ENCODE data around the gene FGA. TPM values are rescaled to one million over a fixed set of nuclear protein-coding genes. Genes with fewer than 3 reads are reported as not detected.

FGA gene
- under 1 TPM in 3 of 8 experiments, not detected in 5; 0.08 to 0.52 (median 0.09) TPM for total RNA-seq

DNA sequence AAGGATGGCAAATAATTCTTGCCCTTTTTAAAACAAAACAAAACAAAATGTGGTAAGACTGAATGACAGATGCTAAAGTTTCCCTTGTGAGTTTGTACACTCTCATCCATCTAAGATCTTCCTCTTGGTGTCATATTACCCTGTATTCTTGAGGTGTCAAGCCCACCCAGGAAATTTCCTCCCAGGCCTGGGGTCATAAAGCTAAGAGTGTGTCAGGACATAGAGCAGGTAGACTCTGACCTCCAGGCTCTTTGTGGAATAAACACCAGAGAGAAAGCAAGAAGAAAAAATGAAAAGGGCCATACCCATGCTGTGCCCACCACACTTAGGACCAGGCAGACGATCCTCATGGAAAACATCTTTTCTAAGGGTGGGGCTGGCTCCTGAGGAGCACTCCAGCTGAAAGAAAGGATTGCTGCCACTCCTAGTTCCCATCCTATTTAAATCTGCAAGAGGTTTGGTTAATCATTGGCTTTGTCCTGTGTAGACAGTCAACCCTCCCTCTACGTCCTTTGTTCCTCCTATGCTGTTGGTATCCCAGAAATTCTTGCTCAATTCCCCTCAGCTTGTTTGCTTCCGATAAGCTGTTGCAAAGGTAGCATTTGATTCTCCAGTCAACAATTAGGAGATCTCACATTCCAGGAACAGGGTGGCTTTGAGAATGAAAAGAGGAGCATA lies at the start of gene FGA:
TSS of gene FGA (minus strand) at position 414 of the 678 bp plus-strand sequence. CDS start at position 359, 55 bp downstream.
- H3K4me3 ChIP-seq, result no peak within 1 kb of the TSS
- no peak for ATAC-seq (replicated peaks in 6 of 8)
- WGBS, 10 experiments, result 4 to 75% (median 26%) methylated on average over 1 to 3 of the region's 3 CpGs; no CpG with 5 or more reads in 3 of the 10 experiments
- in situ Hi-C loops (cut with MboI; ENCODE audit: low pct_unique_long_range_greater_than_20kb in 2 of 9, low sequenced_read_pairs in 9 of 9, unreplicated experiment in 9 of 9), result no loop called here
- H3K4me1 ChIP-seq (replicated peaks in 1 of 2), result peaks cover 0 to 7% of the 10 kb centered on the region in 2 donors
- H3K27ac ChIP-seq, result no peak within 1 kb of the TSS

GRCh38 chr4:154634058-154634457 lies 43.5 kb upstream of the FGA start:
- 4 to 100% (median 49%) methylated on average over 2 to 3 of the region's 3 CpGs; no CpG with 5 or more reads in 2 of the 10 experiments for WGBS, 10 experiments
- Histone ChIP-seq H3K4me1 (replicated peaks in 1 of 2) (peaks cover 6 to 21% of the 10 kb centered on the region in 2 donors), H3K4me3 (no peak overlapping the region), H3K27ac (no peak overlapping the region)
- in situ Hi-C loops (cut with MboI; ENCODE audit: low pct_unique_long_range_greater_than_20kb in 2 of 9, low sequenced_read_pairs in 9 of 9, unreplicated experiment in 9 of 9), result loop anchor here in 3 of 9 experiments (25.0 kb wide), 1 partner anchor 153 kb away; the partner anchor contains the start of gene RBM46 (in 3 of the 3)
- ATAC-seq (replicated peaks in 6 of 8), result no peak

- WGBS, 10 experiments, result 10 to 100% (median 38%) methylated on average over 1 to 2 of the region's 2 CpGs; no CpG with 5 or more reads in 3 of the 10 experiments
- peak in 4 of 8 experiments; percentile 24 to 68 (median 57) for ATAC-seq (replicated peaks in 6 of 8)
- Histone ChIP-seq H3K4me1 (replicated peaks in 1 of 2) (peaks cover 10 to 21% of the 10 kb centered on the region in 2 donors), H3K4me3 (no peak overlapping the region), H3K27ac (no peak overlapping the region)
- in situ Hi-C loops (cut with MboI; ENCODE audit: low pct_unique_long_range_greater_than_20kb in 2 of 9, low sequenced_read_pairs in 9 of 9, unreplicated experiment in 9 of 9), result loop anchor here in 3 of 9 experiments (25.0 kb wide), 1 partner anchor 155 kb away; the partner anchor contains the start of gene RBM46 (in 3 of the 3)
Observed at GRCh38 chr4:154631828-154632227, 41.3 kb upstream of the FGA start.

DNA sequence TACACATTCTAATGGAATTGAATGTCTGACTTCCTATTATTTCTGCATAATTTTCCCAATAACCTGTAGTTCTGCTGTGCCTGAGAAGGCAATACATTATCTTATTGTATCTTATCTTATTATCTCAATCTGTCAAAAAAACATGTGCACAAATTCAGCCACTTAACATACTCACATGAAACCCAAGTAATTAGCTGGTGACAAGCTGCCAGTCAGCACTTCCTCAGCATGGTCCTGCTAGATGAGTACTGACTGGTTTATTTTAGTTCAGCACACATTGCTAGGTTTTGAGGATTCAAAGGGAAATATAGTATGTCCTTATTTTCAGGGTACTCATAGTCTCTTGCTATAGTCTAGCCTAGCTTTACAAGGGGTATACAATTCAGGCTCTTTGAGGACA lies 39.8 kb upstream of the FGA start:
- H3K4me3 ChIP-seq, result no peak overlapping the region
- no peak for ATAC-seq (replicated peaks in 6 of 8)
- peaks cover 10 to 21% of the 10 kb centered on the region in 2 donors for H3K4me1 ChIP-seq (replicated peaks in 1 of 2)
- in situ Hi-C loops (cut with MboI; ENCODE audit: low pct_unique_long_range_greater_than_20kb in 2 of 9, low sequenced_read_pairs in 9 of 9, unreplicated experiment in 9 of 9), result loop anchor here in 3 of 9 experiments (25.0 kb wide), 1 partner anchor 157 kb away; the partner anchor contains the start of gene RBM46 (in 3 of the 3)
- H3K27ac ChIP-seq, result no peak overlapping the region

- 0 to 100% (median 40%) methylated on average over 1 to 7 of the region's 48 CpGs; no CpG with 5 or more reads in 5 of the 10 experiments for WGBS, 10 experiments
- H3K4me3 ChIP-seq, result peak overlapping the region in 4 of 5 donors; percentile 12 to 23 (median 19)
- in situ Hi-C loops (cut with MboI; ENCODE audit: low pct_unique_long_range_greater_than_20kb in 2 of 9, low sequenced_read_pairs in 9 of 9, unreplicated experiment in 9 of 9), result loop anchor here in 3 of 9 experiments (10.0 to 25.0 kb wide), 2 partner anchors 72 to 160 kb away; partner anchors contain the start of genes RBM46 (in 3 of the 3) and PLRG1 (in 1 of the 3)
- H3K4me1 ChIP-seq (replicated peaks in 1 of 2), result peaks cover 3 to 14% of the 10 kb centered on the region in 2 donors
- H3K27ac ChIP-seq, result no peak overlapping the region
- ATAC-seq (replicated peaks in 6 of 8), result peak; percentile 91 to 99 (median 99)
Observed at GRCh38 chr4:154626793-154627484, 36.4 kb upstream of the FGA start.

GRCh38 chr4:154625971-154626370 lies 35.4 kb upstream of the FGA start:
- in situ Hi-C loops (cut with MboI; ENCODE audit: low pct_unique_long_range_greater_than_20kb in 2 of 9, low sequenced_read_pairs in 9 of 9, unreplicated experiment in 9 of 9), result loop anchor here in 3 of 9 experiments (10.0 to 25.0 kb wide), 2 partner anchors 71 to 161 kb away; partner anchors contain the start of genes RBM46 (in 3 of the 3) and PLRG1 (in 1 of the 3)
- no peak for ATAC-seq (replicated peaks in 6 of 8)
- Histone ChIP-seq H3K4me3 (no peak overlapping the region), H3K4me1 (replicated peaks in 1 of 2) (peaks cover 3 to 5% of the 10 kb centered on the region in 2 donors), H3K27ac (no peak overlapping the region)
- 33 to 93% (median 71%) methylated on average over 1 to 3 of the region's 3 CpGs; no CpG with 5 or more reads in 1 of the 10 experiments for WGBS, 10 experiments

DNA sequence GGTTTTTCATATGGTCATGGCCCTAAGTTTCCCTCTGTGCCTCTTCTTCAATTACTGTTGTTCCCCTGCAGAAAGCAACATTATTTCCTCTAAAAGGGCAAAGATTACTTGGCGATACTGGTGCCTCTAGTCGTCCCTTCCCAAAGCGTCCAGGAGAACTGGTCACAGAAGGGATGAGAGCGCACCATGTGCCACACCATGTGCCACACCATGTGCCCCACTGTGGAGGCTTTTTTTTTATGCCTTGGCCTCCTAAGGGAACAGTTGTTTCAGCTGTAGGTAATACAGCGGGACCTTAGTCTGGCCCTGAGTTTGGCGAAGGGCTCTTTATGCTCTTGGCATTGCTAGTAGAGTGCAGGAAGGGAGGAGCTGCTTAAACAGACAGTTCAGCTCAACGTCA lies 33.5 kb upstream of the FGA start:
- Histone ChIP-seq H3K4me1 (replicated peaks in 1 of 2) (peaks cover 0 to 3% of the 10 kb centered on the region in 2 donors), H3K27ac (no peak overlapping the region), H3K4me3 (no peak overlapping the region)
- in situ Hi-C loops (cut with MboI; ENCODE audit: low pct_unique_long_range_greater_than_20kb in 2 of 9, low sequenced_read_pairs in 9 of 9, unreplicated experiment in 9 of 9), result loop anchor here in 3 of 9 experiments (5.0 to 25.0 kb wide), 3 partner anchors 67 to 237 kb away; partner anchors contain the start of gene PLRG1 (in 1 of the 3)
- no peak for ATAC-seq (replicated peaks in 6 of 8)
- WGBS, 10 experiments, result 52 to 100% (median 80%) methylated on average over 1 to 6 of the region's 7 CpGs; no CpG with 5 or more reads in 5 of the 10 experiments

DNA sequence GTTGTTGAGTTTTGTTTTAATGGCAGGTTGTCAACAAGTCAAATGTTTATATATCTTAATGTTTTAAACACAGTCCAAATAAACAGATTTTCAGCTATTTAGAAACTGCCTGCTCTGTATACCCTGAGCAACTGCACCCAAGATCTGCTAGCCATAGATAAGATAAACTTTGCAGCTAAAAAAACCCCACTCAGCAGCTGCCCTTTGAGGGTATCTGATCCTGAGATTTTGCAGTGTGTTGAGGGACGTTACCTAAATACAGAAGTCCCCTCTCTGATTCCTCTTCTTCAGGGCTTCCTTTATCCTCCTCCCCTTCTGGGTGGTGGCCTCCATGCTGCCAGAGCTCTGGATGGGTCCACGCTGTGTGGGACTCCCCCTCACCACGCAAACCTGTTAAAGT lies 32.9 kb upstream of the FGA start:
- in situ Hi-C loops (cut with MboI; ENCODE audit: low pct_unique_long_range_greater_than_20kb in 2 of 9, low sequenced_read_pairs in 9 of 9, unreplicated experiment in 9 of 9), result loop anchor here in 3 of 9 experiments (5.0 to 25.0 kb wide), 3 partner anchors 66 to 236 kb away; partner anchors contain the start of gene PLRG1 (in 1 of the 3)
- WGBS, 10 experiments, result 18 to 83% (median 55%) methylated on average over 1 to 3 of the region's 3 CpGs; no CpG with 5 or more reads in 4 of the 10 experiments
- H3K27ac ChIP-seq, result no peak overlapping the region
- H3K4me3 ChIP-seq, result no peak overlapping the region
- H3K4me1 ChIP-seq (replicated peaks in 1 of 2), result peaks cover 0 to 3% of the 10 kb centered on the region in 2 donors
- ATAC-seq (replicated peaks in 6 of 8), result no peak

DNA sequence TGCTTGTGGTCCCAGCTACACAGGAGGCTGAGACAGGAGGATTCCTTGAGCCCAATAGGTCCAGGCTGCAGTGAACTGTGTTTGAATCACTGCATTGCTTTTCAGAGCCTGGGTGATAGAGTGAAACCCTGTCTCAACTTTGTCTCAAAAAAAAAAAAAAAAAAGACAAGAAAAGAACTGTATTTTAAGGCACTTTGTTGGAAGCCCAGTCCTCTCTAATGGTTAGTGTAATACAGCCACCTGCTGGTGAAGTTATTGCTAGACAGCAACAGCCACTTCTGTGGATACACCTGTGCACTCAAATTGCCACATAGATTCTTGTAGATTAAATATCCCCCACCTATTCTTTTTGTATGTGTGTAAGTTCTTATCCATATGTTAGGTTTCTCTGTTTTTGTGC lies 32.1 kb upstream of the FGA start:
- peak; percentile 49 to 63 (median 58) for ATAC-seq (replicated peaks in 6 of 8)
- Histone ChIP-seq H3K4me1 (replicated peaks in 1 of 2) (peaks cover 0 to 3% of the 10 kb centered on the region in 2 donors), H3K4me3 (no peak overlapping the region), H3K27ac (no peak overlapping the region)
- in situ Hi-C loops (cut with MboI; ENCODE audit: low pct_unique_long_range_greater_than_20kb in 2 of 9, low sequenced_read_pairs in 9 of 9, unreplicated experiment in 9 of 9), result loop anchor here in 3 of 9 experiments (5.0 to 25.0 kb wide), 3 partner anchors 65 to 235 kb away; partner anchors contain the start of gene PLRG1 (in 1 of the 3)

- H3K27ac ChIP-seq, result no peak overlapping the region
- H3K4me3 ChIP-seq, result no peak overlapping the region
- no peaks in the 10 kb centered on the region for H3K4me1 ChIP-seq (replicated peaks in 1 of 2)
- WGBS, 10 experiments, result 0 to 67% (median 22%) methylated on average over 1 of the region's 1 CpG; no CpG with 5 or more reads in 6 of the 10 experiments
- ATAC-seq (replicated peaks in 6 of 8), result peak in 2 of 8 experiments; percentile 21 to 26
- in situ Hi-C loops (cut with MboI; ENCODE audit: low pct_unique_long_range_greater_than_20kb in 2 of 9, low sequenced_read_pairs in 9 of 9, unreplicated experiment in 9 of 9), result loop anchor here in 3 of 9 experiments (5.0 to 25.0 kb wide), 3 partner anchors 63 to 233 kb away; partner anchors contain the start of gene PLRG1 (in 1 of the 3)
Observed at GRCh38 chr4:154620111-154620510, 29.6 kb upstream of the FGA start.

DNA sequence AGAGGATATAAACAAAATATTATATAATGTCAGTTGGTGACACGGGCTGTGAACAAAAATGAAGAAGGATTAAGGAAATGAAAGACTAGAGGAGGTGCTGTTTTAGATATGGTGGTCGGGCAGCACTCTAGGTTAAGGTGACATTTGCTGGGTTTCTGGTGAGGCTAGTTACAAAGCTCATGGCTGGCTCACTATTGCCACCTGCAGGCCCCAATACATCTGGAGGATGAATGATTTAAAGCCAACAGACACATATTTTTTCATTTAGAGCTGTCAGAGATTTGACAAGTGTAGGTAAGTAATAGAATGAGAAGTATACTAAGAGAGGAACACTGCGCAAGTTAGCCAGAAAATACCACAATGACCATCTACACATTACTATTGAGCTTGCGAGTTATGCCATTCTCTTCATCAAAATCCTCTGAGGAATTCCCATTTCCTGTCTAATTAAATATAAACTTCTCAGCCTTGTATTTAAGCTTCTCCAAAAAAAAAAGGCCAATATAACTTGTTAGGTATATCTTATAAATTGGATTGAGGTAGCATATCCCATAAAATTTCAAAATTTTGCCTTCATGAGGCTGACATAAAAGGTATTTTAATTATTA lies 28.3 kb upstream of the FGA start:
- ATAC-seq (replicated peaks in 6 of 8), result peak in 4 of 8 experiments; percentile 61 to 76 (median 62)
- in situ Hi-C loops (cut with MboI; ENCODE audit: low pct_unique_long_range_greater_than_20kb in 2 of 9, low sequenced_read_pairs in 9 of 9, unreplicated experiment in 9 of 9), result loop anchor here in 1 of 9 experiments (25.0 kb wide), 1 partner anchor 232 kb away; no protein-coding TSS in a partner anchor

GRCh38 chr4:154617820-154618317 lies 27.3 kb upstream of the FGA start:
- no peak overlapping the region for H3K4me3 ChIP-seq
- H3K4me1 ChIP-seq (replicated peaks in 1 of 2), result no peaks in the 10 kb centered on the region
- no peak for ATAC-seq (replicated peaks in 6 of 8)
- in situ Hi-C loops (cut with MboI; ENCODE audit: low pct_unique_long_range_greater_than_20kb in 2 of 9, low sequenced_read_pairs in 9 of 9, unreplicated experiment in 9 of 9), result loop anchor here in 1 of 9 experiments (25.0 kb wide), 1 partner anchor 231 kb away; no protein-coding TSS in a partner anchor
- 38 to 100% (median 72%) methylated on average over 4 to 5 of the region's 5 CpGs; no CpG with 5 or more reads in 2 of the 10 experiments for WGBS, 10 experiments
- no peak overlapping the region for H3K27ac ChIP-seq

More for the DNA sequence above, 28.3 kb upstream of the FGA start:
- Histone ChIP-seq H3K27ac (no peak overlapping the region), H3K4me3 (no peak overlapping the region), H3K4me1 (replicated peaks in 1 of 2) (no peaks in the 10 kb centered on the region)
- 0 to 73% (median 39%) methylated on average over 1 to 4 of the region's 4 CpGs for WGBS, 10 experiments

Measured in motor neuron (in vitro differentiated cells).